HepG2 (cell line): ENCODE results near the gene RNF13. TPM values are rescaled to one million over a fixed set of nuclear protein-coding genes. Genes with fewer than 3 reads are reported as not detected.

ENCODE experiments used
- FOXP4 ChIP-seq: sonication (generic); formaldehyde crosslinking; IDR thresholded peaks from 2 replicates; pipeline ENCODE4 v1.4.0; 2020; ENCODE audit warnings: missing genetic modification reagents
- JUNB ChIP-seq: sonication (generic); formaldehyde crosslinking; IDR thresholded peaks from 2 replicates; pipeline ENCODE4 v1.8.0; 2022; ENCODE audit warnings: missing genetic modification reagents, mild to moderate bottlenecking, borderline replicate concordance
- KAT8 ChIP-seq: IDR thresholded peaks from 2 replicates; pipeline ENCODE4 v1.6.1; 2016; ENCODE audit warnings: missing genetic modification reagents, missing compliant biosample characterization
- RNF219 ChIP-seq: sonication (generic); formaldehyde crosslinking; IDR thresholded peaks from 2 replicates; pipeline ENCODE4 v1.5.0; 2020; ENCODE audit warnings: mild to moderate bottlenecking, missing genetic modification reagents
- ZBTB25 ChIP-seq: IDR thresholded peaks from 2 replicates; pipeline ENCODE4 v1.6.1; 2018; ENCODE audit warnings: missing genetic modification reagents
- ZNF605 ChIP-seq: sonication (generic); formaldehyde crosslinking; IDR thresholded peaks from 2 replicates; pipeline ENCODE4 v1.8.0; 2022; ENCODE audit warnings: mild to moderate bottlenecking, missing genetic modification reagents
- polyA plus RNA-seq, 8 experiments: library from polyadenylated mRNA; depleted of rRNA in 3 of 8; stranded (reverse) in 7 of 8; unstranded in 1 of 8; fragments of >200 nt; fragmentation: Illumina TruSeq in 4 of 8; extraction: Trizol in 4 of 8; gene quantifications; 2 replicates each; pipeline versions ENCODE4 v1.2.1 to v1.2.3, GENCODE V29; 2011 to 2016; ENCODE audit warnings: low read depth in 4 of 8, missing spikeins in 1 of 8, mixed read lengths in 1 of 8; ENCODE audit not compliant: insufficient read depth in 1 of 8
- total RNA-seq, 5 experiments: library from RNA; depleted of rRNA; stranded (reverse); fragments of >200 nt; fragmentation: Illumina TruSeq; extraction: Trizol; gene quantifications; 2 replicates each; pipeline ENCODE4 v1.2.3, GENCODE V29; 2016; ENCODE audit warnings: low read depth in 1 of 5
- TF ChIP-seq, protein P1 (sequence below): sonication (generic); formaldehyde crosslinking; IDR thresholded peaks from 2 replicates; pipeline ENCODE4 v1.4.0; 2020; ENCODE audit warnings: missing genetic modification reagents, borderline replicate concordance
- TF ChIP-seq, protein P2 (sequence below): sonication (generic); formaldehyde crosslinking; IDR thresholded peaks from 2 replicates; pipeline ENCODE4 v1.9.0; 2021; ENCODE audit warnings: mild to moderate bottlenecking, missing genetic modification reagents
- TF ChIP-seq, protein P3 (sequence below): sonication (generic); formaldehyde crosslinking; IDR thresholded peaks from 2 replicates; pipeline ENCODE4 v1.5.1; 2020; ENCODE audit warnings: missing genetic modification reagents, mild to moderate bottlenecking, borderline replicate concordance

RNF13 gene
- total and polyA plus RNA-seq, 2 of the 13 experiments (the other 11 are each of a cell fraction or from before 2014, with no cell fraction given): 39.8 to 46.0 TPM

DNA sequence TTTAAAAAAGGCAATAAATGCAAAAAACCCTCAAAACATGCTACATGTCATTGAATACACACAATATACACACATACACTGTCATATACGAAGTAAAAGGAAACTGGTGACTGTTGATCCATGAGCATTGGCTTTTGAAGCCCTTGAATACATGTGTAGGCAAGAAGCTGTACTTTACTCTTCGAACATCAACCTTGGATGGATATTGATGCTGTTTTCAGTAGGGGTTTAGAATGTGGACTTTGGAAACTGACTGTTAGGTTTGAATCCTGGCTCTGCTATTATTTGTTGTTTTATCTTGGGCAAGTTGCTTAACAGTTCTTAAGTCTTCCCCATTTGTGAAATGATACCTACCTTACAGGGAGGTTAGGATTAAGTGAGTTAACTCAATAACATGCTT lies 30.5 kb downstream of the RNF13 start (continued):
- TF ChIP-seq, protein P1, sequence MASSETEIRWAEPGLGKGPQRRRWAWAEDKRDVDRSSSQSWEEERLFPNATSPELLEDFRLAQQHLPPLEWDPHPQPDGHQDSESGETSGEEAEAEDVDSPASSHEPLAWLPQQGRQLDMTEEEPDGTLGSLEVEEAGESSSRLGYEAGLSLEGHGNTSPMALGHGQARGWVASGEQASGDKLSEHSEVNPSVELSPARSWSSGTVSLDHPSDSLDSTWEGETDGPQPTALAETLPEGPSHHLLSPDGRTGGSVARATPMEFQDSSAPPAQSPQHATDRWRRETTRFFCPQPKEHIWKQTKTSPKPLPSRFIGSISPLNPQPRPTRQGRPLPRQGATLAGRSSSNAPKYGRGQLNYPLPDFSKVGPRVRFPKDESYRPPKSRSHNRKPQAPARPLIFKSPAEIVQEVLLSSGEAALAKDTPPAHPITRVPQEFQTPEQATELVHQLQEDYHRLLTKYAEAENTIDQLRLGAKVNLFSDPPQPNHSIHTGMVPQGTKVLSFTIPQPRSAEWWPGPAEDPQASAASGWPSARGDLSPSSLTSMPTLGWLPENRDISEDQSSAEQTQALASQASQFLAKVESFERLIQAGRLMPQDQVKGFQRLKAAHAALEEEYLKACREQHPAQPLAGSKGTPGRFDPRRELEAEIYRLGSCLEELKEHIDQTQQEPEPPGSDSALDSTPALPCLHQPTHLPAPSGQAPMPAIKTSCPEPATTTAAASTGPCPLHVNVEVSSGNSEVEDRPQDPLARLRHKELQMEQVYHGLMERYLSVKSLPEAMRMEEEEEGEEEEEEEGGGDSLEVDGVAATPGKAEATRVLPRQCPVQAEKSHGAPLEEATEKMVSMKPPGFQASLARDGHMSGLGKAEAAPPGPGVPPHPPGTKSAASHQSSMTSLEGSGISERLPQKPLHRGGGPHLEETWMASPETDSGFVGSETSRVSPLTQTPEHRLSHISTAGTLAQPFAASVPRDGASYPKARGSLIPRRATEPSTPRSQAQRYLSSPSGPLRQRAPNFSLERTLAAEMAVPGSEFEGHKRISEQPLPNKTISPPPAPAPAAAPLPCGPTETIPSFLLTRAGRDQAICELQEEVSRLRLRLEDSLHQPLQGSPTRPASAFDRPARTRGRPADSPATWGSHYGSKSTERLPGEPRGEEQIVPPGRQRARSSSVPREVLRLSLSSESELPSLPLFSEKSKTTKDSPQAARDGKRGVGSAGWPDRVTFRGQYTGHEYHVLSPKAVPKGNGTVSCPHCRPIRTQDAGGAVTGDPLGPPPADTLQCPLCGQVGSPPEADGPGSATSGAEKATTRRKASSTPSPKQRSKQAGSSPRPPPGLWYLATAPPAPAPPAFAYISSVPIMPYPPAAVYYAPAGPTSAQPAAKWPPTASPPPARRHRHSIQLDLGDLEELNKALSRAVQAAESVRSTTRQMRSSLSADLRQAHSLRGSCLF: no peak
- peak; percentile 74 for TF ChIP-seq FOXP4 (CRISPR knock-in tag)
- TF ChIP-seq, protein P2, sequence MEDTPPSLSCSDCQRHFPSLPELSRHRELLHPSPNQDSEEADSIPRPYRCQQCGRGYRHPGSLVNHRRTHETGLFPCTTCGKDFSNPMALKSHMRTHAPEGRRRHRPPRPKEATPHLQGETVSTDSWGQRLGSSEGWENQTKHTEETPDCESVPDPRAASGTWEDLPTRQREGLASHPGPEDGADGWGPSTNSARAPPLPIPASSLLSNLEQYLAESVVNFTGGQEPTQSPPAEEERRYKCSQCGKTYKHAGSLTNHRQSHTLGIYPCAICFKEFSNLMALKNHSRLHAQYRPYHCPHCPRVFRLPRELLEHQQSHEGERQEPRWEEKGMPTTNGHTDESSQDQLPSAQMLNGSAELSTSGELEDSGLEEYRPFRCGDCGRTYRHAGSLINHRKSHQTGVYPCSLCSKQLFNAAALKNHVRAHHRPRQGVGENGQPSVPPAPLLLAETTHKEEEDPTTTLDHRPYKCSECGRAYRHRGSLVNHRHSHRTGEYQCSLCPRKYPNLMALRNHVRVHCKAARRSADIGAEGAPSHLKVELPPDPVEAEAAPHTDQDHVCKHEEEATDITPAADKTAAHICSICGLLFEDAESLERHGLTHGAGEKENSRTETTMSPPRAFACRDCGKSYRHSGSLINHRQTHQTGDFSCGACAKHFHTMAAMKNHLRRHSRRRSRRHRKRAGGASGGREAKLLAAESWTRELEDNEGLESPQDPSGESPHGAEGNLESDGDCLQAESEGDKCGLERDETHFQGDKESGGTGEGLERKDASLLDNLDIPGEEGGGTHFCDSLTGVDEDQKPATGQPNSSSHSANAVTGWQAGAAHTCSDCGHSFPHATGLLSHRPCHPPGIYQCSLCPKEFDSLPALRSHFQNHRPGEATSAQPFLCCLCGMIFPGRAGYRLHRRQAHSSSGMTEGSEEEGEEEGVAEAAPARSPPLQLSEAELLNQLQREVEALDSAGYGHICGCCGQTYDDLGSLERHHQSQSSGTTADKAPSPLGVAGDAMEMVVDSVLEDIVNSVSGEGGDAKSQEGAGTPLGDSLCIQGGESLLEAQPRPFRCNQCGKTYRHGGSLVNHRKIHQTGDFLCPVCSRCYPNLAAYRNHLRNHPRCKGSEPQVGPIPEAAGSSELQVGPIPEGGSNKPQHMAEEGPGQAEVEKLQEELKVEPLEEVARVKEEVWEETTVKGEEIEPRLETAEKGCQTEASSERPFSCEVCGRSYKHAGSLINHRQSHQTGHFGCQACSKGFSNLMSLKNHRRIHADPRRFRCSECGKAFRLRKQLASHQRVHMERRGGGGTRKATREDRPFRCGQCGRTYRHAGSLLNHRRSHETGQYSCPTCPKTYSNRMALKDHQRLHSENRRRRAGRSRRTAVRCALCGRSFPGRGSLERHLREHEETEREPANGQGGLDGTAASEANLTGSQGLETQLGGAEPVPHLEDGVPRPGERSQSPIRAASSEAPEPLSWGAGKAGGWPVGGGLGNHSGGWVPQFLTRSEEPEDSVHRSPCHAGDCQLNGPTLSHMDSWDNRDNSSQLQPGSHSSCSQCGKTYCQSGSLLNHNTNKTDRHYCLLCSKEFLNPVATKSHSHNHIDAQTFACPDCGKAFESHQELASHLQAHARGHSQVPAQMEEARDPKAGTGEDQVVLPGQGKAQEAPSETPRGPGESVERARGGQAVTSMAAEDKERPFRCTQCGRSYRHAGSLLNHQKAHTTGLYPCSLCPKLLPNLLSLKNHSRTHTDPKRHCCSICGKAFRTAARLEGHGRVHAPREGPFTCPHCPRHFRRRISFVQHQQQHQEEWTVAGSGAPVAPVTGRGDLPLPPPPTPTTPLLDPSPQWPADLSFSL (CRISPR knock-in tag): no peak
- TF ChIP-seq, protein P3, sequence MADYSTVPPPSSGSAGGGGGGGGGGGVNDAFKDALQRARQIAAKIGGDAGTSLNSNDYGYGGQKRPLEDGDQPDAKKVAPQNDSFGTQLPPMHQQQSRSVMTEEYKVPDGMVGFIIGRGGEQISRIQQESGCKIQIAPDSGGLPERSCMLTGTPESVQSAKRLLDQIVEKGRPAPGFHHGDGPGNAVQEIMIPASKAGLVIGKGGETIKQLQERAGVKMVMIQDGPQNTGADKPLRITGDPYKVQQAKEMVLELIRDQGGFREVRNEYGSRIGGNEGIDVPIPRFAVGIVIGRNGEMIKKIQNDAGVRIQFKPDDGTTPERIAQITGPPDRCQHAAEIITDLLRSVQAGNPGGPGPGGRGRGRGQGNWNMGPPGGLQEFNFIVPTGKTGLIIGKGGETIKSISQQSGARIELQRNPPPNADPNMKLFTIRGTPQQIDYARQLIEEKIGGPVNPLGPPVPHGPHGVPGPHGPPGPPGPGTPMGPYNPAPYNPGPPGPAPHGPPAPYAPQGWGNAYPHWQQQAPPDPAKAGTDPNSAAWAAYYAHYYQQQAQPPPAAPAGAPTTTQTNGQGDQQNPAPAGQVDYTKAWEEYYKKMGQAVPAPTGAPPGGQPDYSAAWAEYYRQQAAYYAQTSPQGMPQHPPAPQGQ (CRISPR knock-in tag): no peak
- no peak for TF ChIP-seq RNF219 (CRISPR knock-in tag)
- no peak for TF ChIP-seq JUNB (CRISPR knock-in tag)
- TF ChIP-seq ZBTB25 (CRISPR knock-in tag): no peak
- no peak for TF ChIP-seq ZNF605
- no peak for TF ChIP-seq KAT8 (CRISPR knock-in tag)
